ENCODE data around the gene UNC5A. TPM values are rescaled to one million over a fixed set of nuclear protein-coding genes. Genes with fewer than 3 reads are reported as not detected.

The UNC5A gene
- total and polyA plus RNA-seq, 10 of the 15 experiments (the other 5 are each of a cell fraction or from before 2014, with no cell fraction given): not detected

DNA sequence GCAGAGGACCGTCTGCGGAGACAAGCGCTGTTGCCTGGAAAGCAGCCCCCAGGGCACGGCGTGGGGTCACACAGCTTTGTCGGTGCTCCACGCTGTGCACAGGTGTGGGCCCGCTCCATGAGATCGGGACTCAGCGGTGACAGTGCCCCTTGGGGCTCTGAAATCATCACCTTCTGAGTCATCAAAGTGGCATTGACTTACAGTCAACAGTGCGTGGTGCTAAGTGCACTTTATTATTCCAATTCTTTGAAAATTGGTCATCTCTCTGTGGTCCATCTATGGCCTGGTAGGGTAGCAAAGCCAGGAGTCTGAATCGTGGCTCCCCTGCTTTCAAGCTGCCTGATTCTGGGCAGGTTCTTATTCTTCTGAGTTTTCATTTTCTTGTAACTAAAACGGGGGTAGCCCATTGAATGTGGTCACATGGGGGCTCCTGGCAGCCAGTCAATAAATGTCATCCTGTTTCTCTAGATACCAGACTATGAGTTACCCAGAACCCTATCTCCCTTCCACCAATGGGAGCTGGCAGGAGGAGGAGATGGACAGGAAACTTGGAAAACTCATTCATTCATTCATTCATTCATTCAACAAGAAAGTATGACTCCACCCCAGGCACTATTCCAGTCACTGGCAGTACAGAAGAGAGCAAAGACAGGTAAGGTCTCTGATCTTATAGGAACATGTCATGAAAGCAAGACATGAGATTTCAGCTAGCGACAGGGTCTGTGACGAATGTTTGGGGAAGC, 20.3 kb upstream of the UNC5A start (continued):
- TF ChIP-seq, protein P1, sequence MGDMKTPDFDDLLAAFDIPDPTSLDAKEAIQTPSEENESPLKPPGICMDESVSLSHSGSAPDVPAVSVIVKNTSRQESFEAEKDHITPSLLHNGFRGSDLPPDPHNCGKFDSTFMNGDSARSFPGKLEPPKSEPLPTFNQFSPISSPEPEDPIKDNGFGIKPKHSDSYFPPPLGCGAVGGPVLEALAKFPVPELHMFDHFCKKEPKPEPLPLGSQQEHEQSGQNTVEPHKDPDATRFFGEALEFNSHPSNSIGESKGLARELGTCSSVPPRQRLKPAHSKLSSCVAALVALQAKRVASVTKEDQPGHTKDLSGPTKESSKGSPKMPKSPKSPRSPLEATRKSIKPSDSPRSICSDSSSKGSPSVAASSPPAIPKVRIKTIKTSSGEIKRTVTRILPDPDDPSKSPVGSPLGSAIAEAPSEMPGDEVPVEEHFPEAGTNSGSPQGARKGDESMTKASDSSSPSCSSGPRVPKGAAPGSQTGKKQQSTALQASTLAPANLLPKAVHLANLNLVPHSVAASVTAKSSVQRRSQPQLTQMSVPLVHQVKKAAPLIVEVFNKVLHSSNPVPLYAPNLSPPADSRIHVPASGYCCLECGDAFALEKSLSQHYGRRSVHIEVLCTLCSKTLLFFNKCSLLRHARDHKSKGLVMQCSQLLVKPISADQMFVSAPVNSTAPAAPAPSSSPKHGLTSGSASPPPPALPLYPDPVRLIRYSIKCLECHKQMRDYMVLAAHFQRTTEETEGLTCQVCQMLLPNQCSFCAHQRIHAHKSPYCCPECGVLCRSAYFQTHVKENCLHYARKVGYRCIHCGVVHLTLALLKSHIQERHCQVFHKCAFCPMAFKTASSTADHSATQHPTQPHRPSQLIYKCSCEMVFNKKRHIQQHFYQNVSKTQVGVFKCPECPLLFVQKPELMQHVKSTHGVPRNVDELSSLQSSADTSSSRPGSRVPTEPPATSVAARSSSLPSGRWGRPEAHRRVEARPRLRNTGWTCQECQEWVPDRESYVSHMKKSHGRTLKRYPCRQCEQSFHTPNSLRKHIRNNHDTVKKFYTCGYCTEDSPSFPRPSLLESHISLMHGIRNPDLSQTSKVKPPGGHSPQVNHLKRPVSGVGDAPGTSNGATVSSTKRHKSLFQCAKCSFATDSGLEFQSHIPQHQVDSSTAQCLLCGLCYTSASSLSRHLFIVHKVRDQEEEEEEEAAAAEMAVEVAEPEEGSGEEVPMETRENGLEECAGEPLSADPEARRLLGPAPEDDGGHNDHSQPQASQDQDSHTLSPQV (IDR thresholded peaks at IDR 0.05): no peak
- TF ChIP-seq POLR2AphosphoS5 (IDR thresholded peaks at IDR 0.05; ENCODE audit: low read length): no peak
- TF ChIP-seq PML (IDR thresholded peaks at IDR 0.05; ENCODE audit: low read length): no peak
- TF ChIP-seq, protein P2, sequence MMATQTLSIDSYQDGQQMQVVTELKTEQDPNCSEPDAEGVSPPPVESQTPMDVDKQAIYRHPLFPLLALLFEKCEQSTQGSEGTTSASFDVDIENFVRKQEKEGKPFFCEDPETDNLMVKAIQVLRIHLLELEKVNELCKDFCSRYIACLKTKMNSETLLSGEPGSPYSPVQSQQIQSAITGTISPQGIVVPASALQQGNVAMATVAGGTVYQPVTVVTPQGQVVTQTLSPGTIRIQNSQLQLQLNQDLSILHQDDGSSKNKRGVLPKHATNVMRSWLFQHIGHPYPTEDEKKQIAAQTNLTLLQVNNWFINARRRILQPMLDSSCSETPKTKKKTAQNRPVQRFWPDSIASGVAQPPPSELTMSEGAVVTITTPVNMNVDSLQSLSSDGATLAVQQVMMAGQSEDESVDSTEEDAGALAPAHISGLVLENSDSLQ (IDR thresholded peaks at IDR 0.05): no peak

DNA sequence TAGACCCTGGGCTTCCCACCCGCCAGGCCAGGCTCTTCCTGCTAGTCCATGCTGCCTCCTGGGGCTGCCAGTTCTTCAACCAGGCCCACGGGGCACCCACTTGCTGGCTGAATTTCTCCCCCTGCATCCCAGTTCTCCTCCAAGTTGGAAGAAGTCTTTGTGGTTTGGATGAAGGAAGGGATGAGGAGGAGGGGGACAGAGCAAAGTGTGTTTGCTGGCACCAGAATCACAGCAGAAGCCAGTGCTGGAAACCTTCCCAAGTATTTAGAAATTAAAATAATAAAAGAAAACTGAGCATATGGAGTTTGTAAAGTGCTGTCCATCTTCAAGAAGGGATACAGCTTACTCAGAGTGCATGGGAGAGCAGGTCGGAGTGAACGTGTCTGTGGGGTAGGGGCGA, 19.4 kb upstream of the UNC5A start:
- peaks cover 0 to 5% of the 10 kb centered on the region in 2 experiments; a peak in 2 of 4 replicates for H3K27me3 ChIP-seq (replicated peaks in 1 of 2; ENCODE audit: control insufficient read depth in 2 of 2, insufficient read depth in 2 of 2, low read length in 1 of 2)
- TF ChIP-seq ZNF622 (IDR thresholded peaks at IDR 0.05) (no peak), MYB (IDR thresholded peaks at IDR 0.05; ENCODE audit: borderline replicate concordance, low read depth, low read length) (no peak), IRF4 (IDR thresholded peaks at IDR 0.05; ENCODE audit: low read depth, low read length) (no peak), WRNIP1 (IDR thresholded peaks at IDR 0.05; ENCODE audit: borderline replicate concordance, low read depth, low read length) (no peak), TCF7 (IDR thresholded peaks at IDR 0.05; ENCODE audit: borderline replicate concordance) (no peak), TAF1 (IDR thresholded peaks at IDR 0.05; ENCODE audit: borderline replicate concordance, low read depth, low read length) (no peak), MEF2A (IDR thresholded peaks at IDR 0.05; ENCODE audit: insufficient read depth, low read depth, low read length) (no peak)
- TF ChIP-seq, protein P3, sequence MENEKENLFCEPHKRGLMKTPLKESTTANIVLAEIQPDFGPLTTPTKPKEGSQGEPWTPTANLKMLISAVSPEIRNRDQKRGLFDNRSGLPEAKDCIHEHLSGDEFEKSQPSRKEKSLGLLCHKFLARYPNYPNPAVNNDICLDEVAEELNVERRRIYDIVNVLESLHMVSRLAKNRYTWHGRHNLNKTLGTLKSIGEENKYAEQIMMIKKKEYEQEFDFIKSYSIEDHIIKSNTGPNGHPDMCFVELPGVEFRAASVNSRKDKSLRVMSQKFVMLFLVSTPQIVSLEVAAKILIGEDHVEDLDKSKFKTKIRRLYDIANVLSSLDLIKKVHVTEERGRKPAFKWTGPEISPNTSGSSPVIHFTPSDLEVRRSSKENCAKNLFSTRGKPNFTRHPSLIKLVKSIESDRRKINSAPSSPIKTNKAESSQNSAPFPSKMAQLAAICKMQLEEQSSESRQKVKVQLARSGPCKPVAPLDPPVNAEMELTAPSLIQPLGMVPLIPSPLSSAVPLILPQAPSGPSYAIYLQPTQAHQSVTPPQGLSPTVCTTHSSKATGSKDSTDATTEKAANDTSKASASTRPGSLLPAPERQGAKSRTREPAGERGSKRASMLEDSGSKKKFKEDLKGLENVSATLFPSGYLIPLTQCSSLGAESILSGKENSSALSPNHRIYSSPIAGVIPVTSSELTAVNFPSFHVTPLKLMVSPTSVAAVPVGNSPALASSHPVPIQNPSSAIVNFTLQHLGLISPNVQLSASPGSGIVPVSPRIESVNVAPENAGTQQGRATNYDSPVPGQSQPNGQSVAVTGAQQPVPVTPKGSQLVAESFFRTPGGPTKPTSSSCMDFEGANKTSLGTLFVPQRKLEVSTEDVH (IDR thresholded peaks at IDR 0.05; ENCODE audit: low read depth, partially characterized antibody): no peak
- TF ChIP-seq, protein P4, sequence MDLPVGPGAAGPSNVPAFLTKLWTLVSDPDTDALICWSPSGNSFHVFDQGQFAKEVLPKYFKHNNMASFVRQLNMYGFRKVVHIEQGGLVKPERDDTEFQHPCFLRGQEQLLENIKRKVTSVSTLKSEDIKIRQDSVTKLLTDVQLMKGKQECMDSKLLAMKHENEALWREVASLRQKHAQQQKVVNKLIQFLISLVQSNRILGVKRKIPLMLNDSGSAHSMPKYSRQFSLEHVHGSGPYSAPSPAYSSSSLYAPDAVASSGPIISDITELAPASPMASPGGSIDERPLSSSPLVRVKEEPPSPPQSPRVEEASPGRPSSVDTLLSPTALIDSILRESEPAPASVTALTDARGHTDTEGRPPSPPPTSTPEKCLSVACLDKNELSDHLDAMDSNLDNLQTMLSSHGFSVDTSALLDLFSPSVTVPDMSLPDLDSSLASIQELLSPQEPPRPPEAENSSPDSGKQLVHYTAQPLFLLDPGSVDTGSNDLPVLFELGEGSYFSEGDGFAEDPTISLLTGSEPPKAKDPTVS (IDR thresholded peaks at IDR 0.05; ENCODE audit: low read depth, low read length): no peak

More for the DNA sequence above, 19.4 kb upstream of the UNC5A start:
- no peak for FAIRE-seq
- Histone ChIP-seq H3K79me2 (ENCODE audit: control insufficient read depth, insufficient read depth, low read length) (no peaks in the 10 kb centered on the region), H3K27ac (ENCODE audit: control insufficient read depth, insufficient read depth) (no peak overlapping the region), H3K4me2 (ENCODE audit: control insufficient read depth, insufficient read depth) (no peak overlapping the region), H4K20me1 (ENCODE audit: control insufficient read depth, insufficient read depth) (no peaks in the 10 kb centered on the region), H2AFZ (ENCODE audit: control insufficient read depth, low read depth, low read length) (no peak overlapping the region), H3K9ac (ENCODE audit: control insufficient read depth, insufficient read depth, low read length) (no peak overlapping the region), H3K36me3 (ENCODE audit: control insufficient read depth in 2 of 2, insufficient read depth in 2 of 2, low read length in 1 of 2) (no peaks in the 10 kb centered on the region), H3K4me3 (no peak overlapping the region), H3K9me3 (replicated peaks; ENCODE audit: control insufficient read depth, insufficient read depth, low read length) (no peaks in the 10 kb centered on the region), H3K4me1 (ENCODE audit: control insufficient read depth, insufficient read depth, low read length) (no peaks in the 10 kb centered on the region)
- ATAC-seq: no peak
- no TSS peak for BruUV-seq (replicated peaks)
- in situ Hi-C loops (cut with MboI): no loop called here
- CTCF ChIA-PET: no interaction called here
- RAD21 ChIA-PET (ENCODE audit: unreplicated experiment): no interaction called here
- SMC1A ChIA-PET (ENCODE audit: uncharacterized antibody, unreplicated experiment): no interaction called here
- 23% methylated on average over 5 of the region's 5 CpGs for WGBS (ENCODE audit: insufficient coverage, insufficient replicate concordance, low lambda C conversion rate, missing lambda C conversion rate)
- intact Hi-C loops (cut with micrococcal nuclease; ENCODE audit: unreplicated experiment): no loop called here
- DNase-seq (ENCODE audit: low read depth, low spot score): no peak
- POLR2A ChIA-PET: no interaction called here

Measured in GM12878 (cell line).